H7 (cell line): Measurements from ENCODE around the gene SMCO2. TPM values are rescaled to one million over a fixed set of nuclear protein-coding genes. Genes with fewer than 3 reads are reported as not detected.
A peak's percentile ranks its signal among the peaks of the same experiment; 100 is the strongest.
"Not testable (repeated sequence)": the region's sequence is repeated elsewhere in the genome, so short reads cannot be mapped to it uniquely, and the experiment has no call there.

ENCODE experiments used
- DNase-seq: peaks from one replicate; pipeline ENCODE4 v3.0.0; 2012
- H3K27me3 ChIP-seq: 2 replicates; pipeline ENCODE4 v1.6.0; 2011; ENCODE audit warnings: mild to moderate bottlenecking, low read length; ENCODE audit not compliant: control insufficient read depth, insufficient read depth
- H3K36me3 ChIP-seq: replicated peaks from 2 replicates; pipeline ENCODE4 v1.5.1; 2011; ENCODE audit warnings: low read length; ENCODE audit not compliant: control insufficient read depth, insufficient read depth
- H3K4me3 ChIP-seq: 2 replicates; pipeline ENCODE4 v1.5.1; 2011; ENCODE audit warnings: low read depth, mild to moderate bottlenecking, control low read depth, low read length, moderate library complexity; ENCODE audit not compliant: insufficient read depth
- total RNA-seq: library from RNA; depleted of rRNA; stranded (reverse); fragments of >200 nt; shearing (Covaris generic); gene quantifications from 2 replicates; pipeline ENCODE4 v1.2.3, GENCODE V29; 2014

The SMCO2 gene
- total RNA-seq, 1 experiment from 2014 or later = not detected

DNA sequence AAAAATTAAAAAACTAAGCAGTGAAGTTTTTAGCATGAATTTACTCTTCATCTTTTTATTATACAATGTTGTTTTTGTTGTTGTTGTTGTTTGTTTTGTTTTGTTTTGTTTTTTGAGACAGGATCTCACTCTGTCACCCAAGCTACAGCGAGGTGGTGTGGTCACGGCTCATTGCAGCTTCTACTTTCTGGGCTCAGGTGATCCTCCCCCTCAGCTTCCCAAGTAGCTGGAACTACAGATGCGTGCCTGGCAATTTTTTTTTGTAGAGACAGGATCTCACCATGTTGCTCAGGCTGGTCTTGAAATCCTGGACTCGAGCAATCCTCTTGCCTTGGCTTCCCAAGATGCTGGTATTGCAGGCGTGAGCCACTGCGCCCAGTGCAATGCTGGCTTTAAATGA is 88.8 kb downstream of the SMCO2 start:
- no peaks in the 10 kb centered on the region for H3K27me3 ChIP-seq
- no peak overlapping the region for H3K4me3 ChIP-seq
- no peak for DNase-seq
- no peaks in the 10 kb centered on the region for H3K36me3 ChIP-seq

DNA sequence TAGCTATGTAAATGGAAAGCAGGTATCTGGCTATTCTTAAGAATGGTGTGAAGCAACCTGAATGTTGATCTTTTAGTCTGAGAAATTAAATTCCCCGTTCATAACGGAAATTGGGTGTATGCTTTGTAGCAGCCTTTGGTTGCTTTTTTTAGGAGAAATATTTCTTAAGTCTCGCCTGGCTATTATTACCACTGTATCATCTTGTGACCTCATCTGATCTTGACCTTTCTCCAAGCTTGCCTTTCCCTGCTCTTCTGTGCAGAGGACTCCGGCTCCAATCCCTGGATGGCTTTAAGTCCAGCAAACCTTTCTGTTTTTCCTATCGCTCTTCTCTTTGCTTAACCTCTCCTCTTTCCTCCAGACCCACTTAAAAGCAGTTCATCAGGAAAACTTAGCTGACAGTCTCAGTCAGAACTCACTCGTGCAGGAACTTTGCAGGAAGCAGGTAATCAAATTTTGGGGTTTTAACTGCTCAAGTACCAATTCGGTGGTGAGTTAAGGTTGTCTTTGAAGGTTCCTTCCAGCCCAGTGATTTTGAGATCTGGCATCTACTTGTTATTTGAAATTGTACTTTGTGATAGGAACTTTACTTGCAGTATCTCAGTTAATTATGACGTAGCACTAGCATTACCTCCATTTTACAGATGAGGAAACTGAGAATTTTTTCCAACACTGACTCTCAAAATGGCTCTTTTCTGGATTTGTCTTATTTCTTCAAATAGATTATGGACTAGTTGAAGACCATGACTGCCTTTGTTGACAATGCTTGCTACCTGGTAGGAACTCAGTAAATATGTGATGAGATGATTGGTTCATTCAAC is 91.5 kb downstream of the SMCO2 start:
- H3K27me3 ChIP-seq = no peaks in the 10 kb centered on the region
- DNase-seq = no peak
- H3K4me3 ChIP-seq = no peak overlapping the region
- no peaks in the 10 kb centered on the region for H3K36me3 ChIP-seq

DNA sequence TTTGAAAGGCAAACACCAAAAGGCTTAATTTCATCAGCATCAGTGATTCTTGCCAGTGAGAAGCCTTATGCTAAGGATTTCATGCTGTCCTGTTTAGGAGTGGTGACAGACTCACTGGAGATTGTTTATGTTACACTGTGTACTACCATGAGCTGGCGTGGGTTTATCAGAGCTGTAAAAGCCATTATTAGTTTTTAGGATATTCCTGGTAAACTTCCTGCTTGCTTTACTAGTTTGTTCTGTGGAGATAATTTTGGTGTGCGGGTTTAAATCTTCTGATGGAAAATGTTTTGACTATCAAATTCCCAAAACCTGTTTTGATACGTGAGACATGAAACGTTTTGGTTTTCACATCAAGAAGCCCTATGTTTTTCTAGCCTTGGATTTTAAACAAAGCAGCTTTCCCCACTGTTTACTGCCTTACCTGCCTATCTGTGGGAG is 92.7 kb downstream of the SMCO2 start:
- H3K4me3 ChIP-seq = no peak overlapping the region
- no peaks in the 10 kb centered on the region for H3K27me3 ChIP-seq
- no peaks in the 10 kb centered on the region for H3K36me3 ChIP-seq
- no peak for DNase-seq

DNA sequence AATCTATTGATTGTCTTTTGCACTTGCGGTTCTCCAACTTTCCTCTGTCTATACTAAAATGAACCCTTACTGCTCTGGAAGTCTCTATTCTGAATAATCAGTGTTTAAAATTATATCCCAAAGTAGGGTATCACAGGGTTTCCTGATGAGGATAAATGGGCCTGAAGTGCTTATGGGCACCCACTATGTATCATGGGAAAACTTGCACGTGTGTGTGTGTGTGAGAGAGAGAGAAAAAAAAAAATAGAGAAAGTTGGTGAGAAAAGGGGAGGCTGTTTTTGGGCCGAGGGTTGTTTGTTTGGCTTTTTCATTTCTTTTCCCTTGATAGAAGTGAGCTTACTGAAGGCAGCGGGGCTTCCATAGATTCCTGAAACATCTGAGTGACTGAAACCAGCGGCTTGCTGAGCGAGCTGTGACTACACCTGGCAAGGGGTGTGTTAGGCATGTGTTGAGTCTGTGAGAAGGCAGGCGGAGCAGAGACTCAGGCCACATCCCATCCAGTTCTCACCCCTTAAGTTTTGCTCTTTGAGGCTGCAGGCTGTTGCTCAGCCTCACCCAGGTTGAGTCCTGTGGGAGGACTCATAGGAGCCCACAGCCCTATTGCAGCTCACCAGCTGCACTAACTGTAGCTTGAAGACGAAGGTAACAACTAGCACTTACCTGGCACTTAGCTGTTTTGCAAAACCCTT is 94.6 kb downstream of the SMCO2 start:
- no peaks in the 10 kb centered on the region for H3K27me3 ChIP-seq
- H3K4me3 ChIP-seq = no peak overlapping the region
- DNase-seq = peak; percentile 54
- no peaks in the 10 kb centered on the region for H3K36me3 ChIP-seq

DNA sequence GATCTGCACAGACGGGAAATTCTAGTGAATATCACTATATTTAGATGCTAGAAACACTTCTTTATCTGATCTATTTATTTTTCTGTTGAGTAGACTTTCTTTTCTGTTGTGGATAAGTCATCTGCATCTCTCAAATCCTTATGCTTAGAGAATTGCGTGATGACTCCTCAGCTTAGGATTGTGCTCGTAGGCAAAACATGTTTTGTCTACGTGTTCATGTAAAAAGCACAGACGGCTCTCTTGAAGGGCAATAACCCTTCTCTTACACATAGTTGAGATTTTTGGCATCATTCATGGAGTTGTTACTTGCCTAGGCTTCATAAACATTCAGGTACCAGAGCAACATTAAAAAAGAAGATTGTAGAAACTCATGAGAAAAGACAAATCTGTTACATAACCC is 96.1 kb downstream of the SMCO2 start:
- Histone ChIP-seq H3K36me3 (no peaks in the 10 kb centered on the region), H3K27me3 (no peaks in the 10 kb centered on the region), H3K4me3 (no peak overlapping the region)
- DNase-seq = no peak

DNA sequence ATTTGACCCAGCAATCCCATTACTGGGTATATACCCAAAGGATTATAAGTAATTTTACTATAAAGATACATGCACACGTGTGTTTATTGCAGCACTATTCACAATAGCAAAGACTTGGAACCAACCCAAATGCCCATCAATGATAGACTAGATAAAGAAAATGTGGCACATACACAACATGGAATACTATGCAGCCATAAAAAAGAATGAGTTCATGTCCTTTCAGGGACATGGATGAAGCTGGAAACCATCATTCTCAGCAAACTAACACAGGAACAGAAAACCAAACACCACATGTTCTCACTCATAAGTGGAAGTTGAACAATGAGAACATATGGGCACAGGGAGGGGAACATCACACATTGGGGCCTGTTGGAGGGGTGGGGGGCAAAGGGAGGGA is 98.3 kb downstream of the SMCO2 start:
- H3K4me3 ChIP-seq, DNase-seq, H3K36me3 ChIP-seq, H3K27me3 ChIP-seq: not testable (repeated sequence)

DNA sequence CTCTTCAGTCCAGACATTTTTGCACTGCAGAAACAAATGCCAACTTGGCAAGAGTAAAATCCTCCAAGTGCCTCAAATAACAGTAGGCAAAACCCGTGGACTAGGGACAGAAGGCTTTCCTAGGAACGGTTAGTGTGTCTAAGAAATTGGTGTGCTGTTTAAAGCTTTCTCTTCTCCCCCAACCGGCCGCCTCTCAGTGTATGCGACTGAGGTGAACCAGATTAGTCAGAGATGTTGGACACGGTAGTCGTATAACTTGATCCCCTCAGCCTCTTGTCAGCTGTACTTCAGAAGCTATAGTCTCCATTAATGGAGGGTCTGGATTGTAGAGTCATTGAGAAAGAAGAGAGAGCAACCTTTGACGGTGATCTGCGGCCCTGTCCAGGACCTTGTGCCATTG is 99.1 kb downstream of the SMCO2 start:
- H3K27me3 ChIP-seq = no peaks in the 10 kb centered on the region

DNA sequence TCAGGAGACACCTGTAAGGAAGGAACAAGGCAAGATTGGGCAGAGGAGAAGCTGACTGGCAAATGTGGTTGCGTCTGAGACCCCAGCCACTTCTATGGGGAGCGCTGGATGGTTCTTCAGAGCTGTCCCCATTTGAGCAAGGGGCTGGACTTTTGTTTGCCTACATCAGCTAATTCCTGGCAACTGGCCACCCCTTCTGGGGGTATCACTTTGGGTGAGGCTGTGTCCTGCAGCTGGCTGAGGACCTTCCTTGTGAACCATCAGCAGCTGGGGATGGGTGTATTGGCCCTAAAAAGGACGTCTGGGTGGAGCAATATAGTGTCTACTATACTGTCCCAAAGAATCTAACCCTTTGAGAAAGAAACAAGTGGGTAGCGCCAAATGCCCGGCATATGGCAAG is 101.1 kb downstream of the SMCO2 start:
- no peak overlapping the region for H3K4me3 ChIP-seq
- H3K36me3 ChIP-seq = no peaks in the 10 kb centered on the region
- DNase-seq = no peak
- no peaks in the 10 kb centered on the region for H3K27me3 ChIP-seq

More for the DNA sequence above, 99.1 kb downstream of the SMCO2 start:
- H3K36me3 ChIP-seq = no peaks in the 10 kb centered on the region
- DNase-seq = no peak
- H3K4me3 ChIP-seq = no peak overlapping the region

DNA sequence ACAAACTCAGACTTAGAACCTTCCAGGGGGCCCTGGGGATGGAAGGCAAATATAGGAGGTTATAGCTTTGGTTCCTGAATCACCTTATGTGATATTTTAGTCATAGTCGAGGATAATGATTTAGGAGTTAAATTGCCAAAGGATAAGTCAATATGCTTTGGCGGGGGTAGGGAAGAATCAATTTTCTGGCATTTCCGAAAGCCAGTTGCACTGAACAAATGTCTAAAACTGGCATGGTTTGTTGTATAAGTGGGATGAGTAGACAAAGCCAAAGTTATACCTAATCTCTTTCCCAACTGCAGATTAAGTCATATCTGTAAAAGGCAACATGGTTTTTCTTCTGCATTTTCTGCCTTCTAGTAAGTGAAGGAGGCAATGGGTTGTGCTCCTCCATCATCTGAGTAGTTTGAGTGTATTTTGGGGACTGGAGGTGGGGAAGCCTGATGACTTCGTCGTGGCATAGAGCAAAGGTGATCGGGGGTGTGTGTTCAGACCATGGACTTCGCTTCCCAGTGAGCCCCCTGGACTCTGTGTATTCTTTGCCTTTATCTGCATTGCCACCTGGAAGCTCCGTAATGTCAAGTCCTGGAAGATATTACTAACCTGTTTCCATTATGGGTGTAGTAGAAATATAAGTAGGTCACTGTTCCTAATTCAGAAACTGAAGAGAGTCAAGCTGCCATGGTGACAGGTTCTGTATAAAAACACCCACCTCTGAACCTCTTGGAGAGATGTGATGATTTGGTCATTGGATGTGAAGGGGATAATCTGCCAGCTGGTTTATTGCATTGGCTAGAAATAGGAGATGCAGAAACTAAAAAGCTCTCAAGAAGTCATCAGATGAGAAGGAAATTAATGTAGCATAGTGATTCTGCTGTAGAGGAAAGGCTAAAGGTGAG is 102.0 kb downstream of the SMCO2 start:
- H3K27me3 ChIP-seq = no peaks in the 10 kb centered on the region
- DNase-seq = no peak
- no peaks in the 10 kb centered on the region for H3K36me3 ChIP-seq

DNA sequence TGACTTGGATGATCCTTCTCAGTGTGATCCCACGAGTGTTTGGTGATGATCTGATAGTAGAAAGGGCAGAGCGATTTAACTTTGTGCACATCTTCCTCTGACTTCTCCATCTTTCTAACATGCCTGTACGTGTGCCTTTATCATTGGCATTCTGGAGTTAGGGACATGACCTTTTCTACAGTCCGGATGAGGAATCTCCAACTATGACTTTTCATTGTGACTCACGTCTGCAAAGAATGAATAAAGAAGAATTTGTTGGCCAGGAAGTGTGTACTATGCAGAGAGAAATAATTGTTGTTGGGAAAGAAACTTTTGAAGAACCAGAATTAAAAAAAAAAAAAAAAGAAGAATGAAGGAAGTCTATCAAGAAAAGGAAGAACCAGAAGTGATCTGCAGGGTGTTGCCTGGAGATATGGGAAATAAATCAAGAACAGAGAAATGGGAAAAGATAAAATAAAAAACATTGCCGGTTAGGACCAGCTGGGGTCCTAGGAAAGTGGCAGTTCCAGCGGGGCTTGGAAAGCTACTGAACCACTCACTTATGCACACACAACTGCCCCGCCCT is 102.8 kb downstream of the SMCO2 start:
- Histone ChIP-seq H3K27me3 (no peaks in the 10 kb centered on the region), H3K4me3 (no peak overlapping the region)
- DNase-seq = no peak

More for the DNA sequence above, 102.0 kb downstream of the SMCO2 start:
- no peak overlapping the region for H3K4me3 ChIP-seq

DNA sequence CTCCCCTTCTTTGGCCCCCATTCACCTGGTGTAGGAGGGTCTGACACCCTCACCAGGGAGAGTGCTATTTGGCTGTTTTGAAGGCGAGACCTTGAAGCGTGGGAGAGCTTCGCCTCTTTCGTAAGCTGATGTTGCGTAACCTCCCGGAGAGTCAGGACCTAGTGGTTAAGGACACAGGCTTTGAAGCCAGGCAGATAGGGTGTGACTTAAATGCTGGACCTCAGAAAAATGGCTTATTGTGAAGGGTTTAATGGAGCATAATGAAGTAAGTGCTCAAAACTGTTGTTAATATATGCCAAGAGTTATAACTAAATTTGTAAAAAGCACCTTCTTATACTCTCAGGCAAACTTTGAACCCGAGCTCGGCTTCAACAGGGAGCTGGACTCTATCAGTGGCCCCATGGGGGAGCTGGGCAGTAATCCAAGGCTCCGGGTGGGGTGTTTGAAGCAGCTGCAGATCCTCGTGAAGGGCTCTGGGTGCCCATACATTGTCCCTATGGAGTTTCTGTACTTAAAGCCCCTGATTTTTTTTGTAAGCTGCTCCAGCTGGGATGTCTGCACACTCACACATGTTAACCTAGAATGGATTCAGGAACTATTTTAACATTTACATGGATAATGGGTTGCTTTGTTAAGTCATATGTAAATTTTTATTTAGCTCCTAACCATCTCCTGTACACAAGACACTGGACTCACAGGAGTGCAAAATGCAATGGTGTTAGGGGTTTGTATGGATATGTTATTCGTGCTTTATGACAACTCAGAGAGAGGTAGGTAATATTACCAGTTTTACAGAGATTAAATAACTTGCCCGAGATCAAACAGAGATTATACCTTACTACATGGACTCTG is 103.5 kb downstream of the SMCO2 start:
- Histone ChIP-seq H3K4me3 (no peak overlapping the region), H3K36me3 (no peaks in the 10 kb centered on the region), H3K27me3 (no peaks in the 10 kb centered on the region)
- no peak for DNase-seq

More for the DNA sequence above, 102.8 kb downstream of the SMCO2 start:
- H3K36me3 ChIP-seq = no peaks in the 10 kb centered on the region

DNA sequence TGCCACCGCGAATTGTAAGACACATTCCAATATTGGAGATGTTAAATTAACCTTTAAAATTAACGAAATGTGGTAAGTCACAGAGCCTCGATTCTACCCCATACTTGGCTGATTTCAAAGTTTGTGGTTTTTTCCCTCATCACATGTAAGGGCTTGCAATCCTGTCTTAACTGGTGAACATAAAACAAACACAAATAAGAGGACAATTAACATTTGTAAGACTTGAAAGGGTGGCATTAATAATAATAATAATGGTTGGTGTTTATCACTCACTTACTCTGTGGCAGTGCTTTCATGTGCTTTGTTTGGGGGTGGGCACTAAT is 104.1 kb downstream of the SMCO2 start:
- Histone ChIP-seq H3K36me3 (no peaks in the 10 kb centered on the region), H3K4me3 (no peak overlapping the region), H3K27me3 (no peaks in the 10 kb centered on the region)
- DNase-seq = no peak

DNA sequence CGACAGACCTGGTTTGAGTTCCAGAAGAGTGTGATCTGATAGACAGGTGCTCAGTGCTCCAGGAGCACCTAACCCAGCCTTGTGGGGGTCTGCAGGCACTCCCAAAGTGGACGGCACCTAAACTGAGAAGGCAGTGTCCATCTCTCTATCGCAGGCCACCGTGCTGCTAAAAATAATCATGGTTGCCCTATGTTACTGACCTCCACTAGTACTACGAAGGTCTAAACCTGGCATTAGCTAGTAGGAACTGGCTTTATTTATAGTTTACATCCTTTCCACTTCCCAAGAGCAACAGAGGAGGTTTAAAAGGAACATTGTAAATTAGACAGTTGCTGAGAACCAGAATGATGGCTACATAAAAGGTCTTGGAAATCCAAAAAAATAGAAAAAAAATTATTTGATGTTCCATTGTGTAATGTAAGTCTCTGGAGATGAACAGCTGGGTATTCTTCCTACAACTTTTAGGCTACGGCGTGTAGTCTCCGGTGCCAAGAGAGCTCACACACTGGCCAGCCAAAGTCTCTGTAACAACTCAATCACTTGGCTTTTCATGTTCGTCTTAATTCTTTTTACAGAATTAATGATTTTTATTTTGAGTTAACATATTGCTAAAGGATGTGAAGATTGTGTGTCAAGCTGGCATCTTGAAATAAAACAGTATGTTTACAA is 104.8 kb downstream of the SMCO2 start:
- H3K4me3 ChIP-seq = no peak overlapping the region
- no peaks in the 10 kb centered on the region for H3K27me3 ChIP-seq
- H3K36me3 ChIP-seq = no peaks in the 10 kb centered on the region
- no peak for DNase-seq
